AG10803 (cell line): ENCODE results near the gene MAP7.

Experiments
- DNase-seq: peaks from one replicate; pipeline ENCODE4 v3.0.0; 2010; ENCODE audit warnings: low read depth
- H3K4me3 ChIP-seq: 2 replicates; pipeline ENCODE4 v1.5.1; 2011; ENCODE audit warnings: mild to moderate bottlenecking, low read length, control low read depth
- CTCF ChIP-seq: conservative IDR thresholded peaks from 2 replicates; pipeline ENCODE4 v1.5.1; 2011; ENCODE audit warnings: mild to moderate bottlenecking, low read length, control low read depth, inconsistent platforms

Gene MAP7

GRCh38 chr6:136469154-136469553, 81.1 kb downstream of the MAP7 start:
- TF ChIP-seq CTCF, result no peak
- DNase-seq, result no peak
- no peak overlapping the region for H3K4me3 ChIP-seq

GRCh38 chr6:136468711-136469110, 81.5 kb downstream of the MAP7 start:
- no peak for TF ChIP-seq CTCF
- no peak overlapping the region for H3K4me3 ChIP-seq
- no peak for DNase-seq

- no peak for DNase-seq
- H3K4me3 ChIP-seq, result no peak overlapping the region
- TF ChIP-seq CTCF, result no peak
Observed at GRCh38 chr6:136467186-136467585, 83.0 kb downstream of the MAP7 start.

GRCh38 chr6:136466777-136467176, 83.4 kb downstream of the MAP7 start:
- no peak for TF ChIP-seq CTCF
- H3K4me3 ChIP-seq, result no peak overlapping the region
- no peak for DNase-seq

GRCh38 chr6:136465766-136466303, 84.4 kb downstream of the MAP7 start:
- TF ChIP-seq CTCF, result no peak
- no peak for DNase-seq
- no peak overlapping the region for H3K4me3 ChIP-seq

- TF ChIP-seq CTCF, result no peak
- DNase-seq, result no peak
Observed at GRCh38 chr6:136464874-136465273, 85.3 kb downstream of the MAP7 start.

GRCh38 chr6:136464148-136464547, 86.1 kb downstream of the MAP7 start:
- DNase-seq, result no peak
- no peak for TF ChIP-seq CTCF
- H3K4me3 ChIP-seq, result no peak overlapping the region

More at GRCh38 chr6:136464874-136465273, 85.3 kb downstream of the MAP7 start:
- no peak overlapping the region for H3K4me3 ChIP-seq
